Fibroblast of skin of right biceps (primary cell): ENCODE data around the gene CRIM1.

Experiments
- DNase-seq: peaks from one replicate; pipeline ENCODE4 v3.0.0-alpha.2; 2013

The CRIM1 gene

GRCh38 chr2:36376319-36376765, 20.8 kb downstream of the CRIM1 start:
- peak; percentile 78 for DNase-seq

GRCh38 chr2:36376992-36377738, 21.6 kb downstream of the CRIM1 start:
- DNase-seq = no peak

- peak; percentile 85 for DNase-seq
Measured at GRCh38 chr2:36379710-36380448, 24.3 kb downstream of the CRIM1 start.

GRCh38 chr2:36380624-36381481, 25.3 kb downstream of the CRIM1 start:
- DNase-seq = peak; percentile 59

GRCh38 chr2:36381993-36382392, 26.4 kb downstream of the CRIM1 start:
- DNase-seq = no peak

GRCh38 chr2:36382472-36382871, 26.9 kb downstream of the CRIM1 start:
- DNase-seq = no peak

GRCh38 chr2:36383726-36384125, 28.1 kb downstream of the CRIM1 start:
- no peak for DNase-seq

GRCh38 chr2:36384454-36384853, 28.9 kb downstream of the CRIM1 start:
- no peak for DNase-seq

- DNase-seq = no peak
Measured at GRCh38 chr2:36385603-36386002, 30.0 kb downstream of the CRIM1 start.

GRCh38 chr2:36387258-36387916, 31.8 kb downstream of the CRIM1 start:
- no peak for DNase-seq

GRCh38 chr2:36388472-36388871, 32.9 kb downstream of the CRIM1 start:
- DNase-seq = no peak

GRCh38 chr2:36389091-36389564, 33.5 kb downstream of the CRIM1 start:
- DNase-seq = peak; percentile 69

- DNase-seq = no peak
Measured at GRCh38 chr2:36389577-36389976, 34.0 kb downstream of the CRIM1 start.

- no peak for DNase-seq
Measured at GRCh38 chr2:36392571-36393255, 37.1 kb downstream of the CRIM1 start.

GRCh38 chr2:36393738-36394256, 38.2 kb downstream of the CRIM1 start:
- peak; percentile 44 for DNase-seq

GRCh38 chr2:36394804-36395203, 39.2 kb downstream of the CRIM1 start:
- no peak for DNase-seq

GRCh38 chr2:36395866-36396265, 40.3 kb downstream of the CRIM1 start:
- peak; percentile 54 for DNase-seq

- DNase-seq = no peak
Measured at GRCh38 chr2:36396878-36397539, 41.4 kb downstream of the CRIM1 start.

GRCh38 chr2:36397728-36398413, 42.3 kb downstream of the CRIM1 start:
- DNase-seq = no peak

- no peak for DNase-seq
Measured at GRCh38 chr2:36399050-36399449, 43.5 kb downstream of the CRIM1 start.
